CD4-positive, alpha-beta T cell treated with Interleukin-4 for 1 hour (primary cell): ENCODE data around the gene APC2.

Source experiments
- DNase-seq, 2 donors: peaks; one replicate each; pipeline ENCODE4 v3.0.0-alpha.2; 2020 to 2022

The APC2 gene, protein sequence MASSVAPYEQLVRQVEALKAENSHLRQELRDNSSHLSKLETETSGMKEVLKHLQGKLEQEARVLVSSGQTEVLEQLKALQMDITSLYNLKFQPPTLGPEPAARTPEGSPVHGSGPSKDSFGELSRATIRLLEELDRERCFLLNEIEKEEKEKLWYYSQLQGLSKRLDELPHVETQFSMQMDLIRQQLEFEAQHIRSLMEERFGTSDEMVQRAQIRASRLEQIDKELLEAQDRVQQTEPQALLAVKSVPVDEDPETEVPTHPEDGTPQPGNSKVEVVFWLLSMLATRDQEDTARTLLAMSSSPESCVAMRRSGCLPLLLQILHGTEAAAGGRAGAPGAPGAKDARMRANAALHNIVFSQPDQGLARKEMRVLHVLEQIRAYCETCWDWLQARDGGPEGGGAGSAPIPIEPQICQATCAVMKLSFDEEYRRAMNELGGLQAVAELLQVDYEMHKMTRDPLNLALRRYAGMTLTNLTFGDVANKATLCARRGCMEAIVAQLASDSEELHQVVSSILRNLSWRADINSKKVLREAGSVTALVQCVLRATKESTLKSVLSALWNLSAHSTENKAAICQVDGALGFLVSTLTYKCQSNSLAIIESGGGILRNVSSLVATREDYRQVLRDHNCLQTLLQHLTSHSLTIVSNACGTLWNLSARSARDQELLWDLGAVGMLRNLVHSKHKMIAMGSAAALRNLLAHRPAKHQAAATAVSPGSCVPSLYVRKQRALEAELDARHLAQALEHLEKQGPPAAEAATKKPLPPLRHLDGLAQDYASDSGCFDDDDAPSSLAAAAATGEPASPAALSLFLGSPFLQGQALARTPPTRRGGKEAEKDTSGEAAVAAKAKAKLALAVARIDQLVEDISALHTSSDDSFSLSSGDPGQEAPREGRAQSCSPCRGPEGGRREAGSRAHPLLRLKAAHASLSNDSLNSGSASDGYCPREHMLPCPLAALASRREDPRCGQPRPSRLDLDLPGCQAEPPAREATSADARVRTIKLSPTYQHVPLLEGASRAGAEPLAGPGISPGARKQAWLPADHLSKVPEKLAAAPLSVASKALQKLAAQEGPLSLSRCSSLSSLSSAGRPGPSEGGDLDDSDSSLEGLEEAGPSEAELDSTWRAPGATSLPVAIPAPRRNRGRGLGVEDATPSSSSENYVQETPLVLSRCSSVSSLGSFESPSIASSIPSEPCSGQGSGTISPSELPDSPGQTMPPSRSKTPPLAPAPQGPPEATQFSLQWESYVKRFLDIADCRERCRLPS (N-terminal part only)

GRCh38 chr19:1449467-1450442 lies at the start of gene APC2:
Gene APC2 (plus strand): TSS chr19:1450121. CDS start chr19:1453002, 2,881 bp downstream.
- DNase-seq, result peak; percentile 36 to 40

- DNase-seq, result no peak
Measured at GRCh38 chr19:1400281-1401137, 49.4 kb upstream of the APC2 start.

DNA sequence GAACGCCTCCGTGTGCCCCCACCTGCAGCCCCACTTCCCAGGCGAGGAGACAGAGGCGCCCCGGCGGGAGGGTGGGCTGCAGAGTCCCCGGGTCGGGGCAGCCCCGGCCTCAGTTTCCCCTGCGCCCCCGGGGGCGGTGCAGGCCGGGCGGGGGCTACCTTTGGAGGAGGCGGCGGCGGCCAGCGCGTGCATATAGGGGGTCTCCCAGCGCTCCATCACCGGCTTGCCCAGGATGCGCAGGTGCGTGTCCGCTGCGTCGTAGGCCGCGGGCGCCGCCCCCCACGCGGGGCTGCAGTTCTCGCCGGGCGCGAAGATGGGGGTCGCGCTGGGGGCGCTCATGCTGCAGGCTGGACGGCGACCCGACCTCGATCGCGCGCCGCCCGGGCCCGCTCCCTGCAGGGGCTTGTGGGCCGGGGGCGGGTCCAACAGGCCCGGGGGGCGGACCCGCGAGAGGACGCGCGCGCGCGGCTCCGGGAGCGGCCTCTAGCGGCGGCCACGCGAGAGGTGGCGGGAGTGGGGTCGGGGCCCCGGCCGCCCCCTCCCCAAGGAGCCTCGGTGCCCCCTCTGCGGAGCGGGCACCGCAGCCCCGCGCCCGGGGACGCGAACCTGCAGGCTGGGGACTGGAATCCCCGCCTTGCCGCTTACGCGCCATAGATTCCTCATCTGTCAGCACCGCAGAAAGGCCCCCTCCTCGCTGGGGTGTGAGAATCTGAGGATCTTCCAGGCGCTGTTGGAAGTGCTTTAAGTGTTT lies 48.6 kb upstream of the APC2 start, which contains the start of gene GAMT:
Gene GAMT, minus strand, starts transcription at position 405 of the 751 bp plus-strand sequence. Its CDS starts 66 bp downstream, at position 339.
- peak; percentile 55 to 59 for DNase-seq

- DNase-seq, result no peak
Measured at GRCh38 chr19:1401889-1402217, 48.1 kb upstream of the APC2 start.

DNA sequence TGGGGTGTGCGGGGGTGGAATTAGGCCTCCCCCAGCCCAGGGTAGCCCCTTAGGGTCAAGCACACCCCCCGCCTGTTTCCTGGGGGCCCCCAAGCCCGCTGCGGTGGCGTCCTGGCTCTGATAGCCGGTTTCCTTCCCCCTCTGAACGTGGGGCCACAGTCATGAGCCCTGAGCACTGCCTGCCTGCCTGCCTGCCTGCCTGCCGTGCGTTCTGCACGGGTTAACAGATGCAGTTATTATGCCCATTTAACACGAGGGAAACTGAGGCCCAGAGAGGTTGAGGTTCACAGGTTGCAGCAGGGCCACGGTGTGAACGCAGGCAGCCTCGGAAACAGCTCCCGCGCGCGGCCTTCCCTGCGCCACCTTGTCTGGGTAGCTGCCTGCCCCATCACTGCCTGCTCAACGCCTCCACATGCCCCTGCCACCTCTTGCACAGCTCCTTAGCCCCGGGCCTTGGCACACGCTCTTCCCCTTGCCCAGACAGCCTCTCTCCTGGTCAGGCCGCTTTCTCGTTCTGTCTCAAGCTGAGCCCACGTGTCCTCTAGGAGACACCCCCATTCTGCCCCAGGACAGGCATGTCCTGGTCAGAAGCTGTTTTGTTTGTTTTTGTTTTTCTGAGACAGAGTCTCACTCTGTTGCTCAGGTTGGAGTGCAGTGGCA lies 47.4 kb upstream of the APC2 start:
- no peak for DNase-seq

- DNase-seq, result peak; percentile 99
Measured at GRCh38 chr19:1406774-1407527, 43.0 kb upstream of the APC2 start.

GRCh38 chr19:1407528-1408299 lies 42.2 kb upstream of the APC2 start, which contains the start of gene DAZAP1:
Gene DAZAP1 (plus strand): TSS chr19:1407586. CDS start chr19:1407774, 188 bp downstream.
- peak in 1 of 2 donors; percentile 43 for DNase-seq

- DNase-seq, result peak; percentile 58 to 70
Measured at GRCh38 chr19:1408300-1409203, 41.4 kb upstream of the APC2 start.

DNA sequence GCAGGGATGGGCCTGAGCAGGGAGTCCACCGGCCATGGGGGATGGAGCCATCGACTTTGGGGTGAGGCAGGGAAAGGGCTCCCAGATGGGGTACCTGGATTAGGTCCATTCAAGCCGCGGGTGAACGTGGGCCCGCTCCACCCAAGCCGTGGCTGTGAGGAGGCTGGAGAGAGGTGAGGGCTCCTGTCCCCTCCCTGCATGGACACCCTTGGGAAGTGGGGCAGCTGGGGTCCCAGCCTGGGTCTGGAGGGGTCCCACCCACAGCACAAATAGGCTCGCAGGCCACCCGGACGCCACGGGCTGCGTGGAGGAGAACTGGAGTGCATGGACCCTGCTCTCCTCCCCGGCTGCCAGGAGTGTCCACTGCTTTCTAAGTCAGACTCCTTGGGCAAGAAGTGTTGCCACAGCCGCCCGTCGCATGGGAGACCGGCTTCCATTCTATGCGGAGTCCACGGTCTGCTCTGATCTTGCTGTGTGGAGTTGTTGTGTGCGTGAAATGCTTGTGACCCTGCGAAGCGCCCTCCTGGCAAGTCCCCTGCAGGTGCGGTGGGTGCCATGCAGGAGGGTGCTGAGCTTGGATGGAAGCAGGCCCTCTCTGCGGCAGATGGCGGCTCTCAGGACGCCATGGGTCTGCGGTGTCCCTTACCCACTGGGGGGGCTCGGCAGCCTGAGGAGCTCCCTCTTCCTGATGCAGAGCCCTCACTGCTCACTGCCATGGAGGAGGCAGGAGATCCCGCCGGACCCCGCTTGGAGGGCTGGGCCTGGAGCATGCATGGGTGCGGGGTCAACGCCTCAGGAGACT lies 40.5 kb upstream of the APC2 start:
- DNase-seq, result no peak

GRCh38 chr19:1410136-1410786 lies 39.7 kb upstream of the APC2 start:
- no peak for DNase-seq

GRCh38 chr19:1410789-1411188 lies 39.1 kb upstream of the APC2 start:
- DNase-seq, result no peak

GRCh38 chr19:1411255-1412191 lies 38.4 kb upstream of the APC2 start:
- peak in 1 of 2 donors; percentile 49 for DNase-seq

DNA sequence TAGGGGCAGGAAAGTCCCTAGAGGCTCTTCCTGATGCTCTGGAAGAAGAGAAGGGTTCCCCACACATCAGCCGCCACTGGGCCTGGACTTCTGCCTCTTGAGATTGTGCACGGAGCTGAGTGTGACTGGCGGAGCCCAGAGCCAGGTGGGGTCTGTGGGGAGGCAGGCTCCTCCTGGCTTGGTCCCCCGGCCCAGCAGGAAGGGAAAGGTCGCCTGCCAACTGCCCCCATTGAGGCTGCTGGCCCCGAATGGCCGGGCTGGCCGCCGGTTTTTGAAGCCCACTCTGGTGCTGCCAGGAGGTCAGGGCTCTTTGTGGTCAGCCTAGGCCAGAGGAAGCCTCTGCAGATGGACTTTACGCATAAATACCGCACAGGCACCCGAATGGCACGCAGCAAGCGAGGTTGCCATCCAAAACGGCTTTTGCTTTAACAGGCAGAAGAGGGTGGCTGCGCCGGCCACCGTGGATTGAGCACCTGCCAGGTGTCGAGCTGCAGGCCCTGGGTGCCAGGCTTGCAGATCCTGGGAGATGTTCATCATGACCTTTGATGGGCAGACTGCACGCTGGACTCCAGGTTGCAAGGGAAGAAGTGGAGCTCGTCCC lies 37.5 kb upstream of the APC2 start:
- DNase-seq, result no peak
